ENCODE measurements around the gene OGG1. TPM values are rescaled to one million over a fixed set of nuclear protein-coding genes. Genes with fewer than 3 reads are reported as not detected.

The OGG1 gene
- 16.7 and 22.6 TPM in 2 replicates for total RNA-seq

DNA sequence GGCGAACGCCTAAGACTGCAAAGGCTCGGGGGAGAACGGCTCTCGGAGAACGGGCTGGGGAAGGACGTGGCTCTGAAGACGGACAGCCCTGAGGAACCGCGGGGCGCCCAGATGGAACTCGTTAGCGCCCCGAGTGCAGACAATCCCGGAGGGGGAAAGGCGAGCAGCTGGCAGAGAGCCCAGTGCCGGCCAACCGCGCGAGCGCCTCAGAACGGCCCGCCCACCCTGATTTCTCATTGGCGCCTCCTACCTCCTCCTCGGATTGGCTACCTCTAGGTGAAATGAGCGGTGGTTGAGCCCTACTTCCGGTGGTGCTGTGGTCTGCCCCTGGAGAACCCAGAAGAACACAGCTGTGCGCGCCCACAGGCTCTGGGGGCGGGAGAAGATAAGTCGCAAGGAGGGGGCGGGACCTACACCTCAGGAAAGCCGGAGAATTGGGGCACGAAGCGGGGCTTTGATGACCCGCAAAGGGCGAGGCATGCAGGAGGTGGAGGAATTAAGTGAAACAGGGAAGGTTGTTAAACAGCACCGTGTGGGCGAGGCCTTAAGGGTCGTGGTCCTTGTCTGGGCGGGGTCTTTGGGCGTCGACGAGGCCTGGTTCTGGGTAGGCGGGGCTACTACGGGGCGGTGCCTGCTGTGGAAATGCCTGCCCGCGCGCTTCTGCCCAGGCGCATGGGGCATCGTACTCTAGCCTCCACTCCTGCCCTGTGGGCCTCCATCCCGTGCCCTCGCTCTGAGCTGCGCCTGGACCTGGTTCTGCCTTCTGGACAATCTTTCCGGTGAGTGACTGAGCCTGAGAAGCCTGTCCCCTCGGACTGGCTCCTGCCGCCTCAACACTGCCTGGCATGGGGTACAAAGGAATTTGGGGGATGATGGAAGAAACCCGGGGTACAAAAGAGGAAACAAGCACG lies at the start of gene OGG1:
Gene OGG1 (plus strand): TSS at position 308 of the 911 bp plus-strand sequence. CDS start 335 bp downstream, at position 643.

DNA sequence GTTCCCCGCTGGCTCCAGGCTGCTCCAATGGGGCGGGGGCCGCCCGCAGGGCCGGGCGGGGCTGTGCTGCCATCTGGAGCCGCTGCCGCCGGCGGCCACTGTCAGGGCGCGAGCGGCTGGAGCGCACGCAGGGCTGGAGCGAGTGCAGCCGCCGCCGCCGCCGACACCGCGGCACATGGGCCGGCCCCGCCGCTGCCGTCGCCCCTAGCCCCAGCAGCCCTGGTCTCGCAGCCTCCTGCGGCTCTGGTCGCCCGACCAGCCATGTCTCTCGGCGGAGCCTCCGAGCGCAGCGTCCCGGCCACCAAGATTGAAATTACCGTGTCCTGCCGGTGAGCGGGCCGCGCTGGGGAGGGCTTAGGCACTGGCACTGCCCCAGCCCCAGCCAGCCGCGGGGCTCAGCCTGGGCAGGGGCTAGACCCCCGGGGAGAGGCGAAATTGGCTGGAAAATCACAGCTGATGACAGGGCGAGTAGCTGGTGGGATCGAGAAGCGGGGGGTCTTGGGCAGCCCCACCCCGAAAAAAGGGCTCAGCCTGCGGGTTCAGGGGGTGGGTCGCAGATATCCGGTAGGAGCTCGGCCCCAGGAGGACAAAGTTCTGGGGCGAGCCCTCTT lies 45.9 kb upstream of the OGG1 start, which contains the start of gene CPNE9:
Gene CPNE9 (plus strand): TSS at position 98 of the 611 bp plus-strand sequence. CDS start 164 bp downstream, at position 262.

DNA sequence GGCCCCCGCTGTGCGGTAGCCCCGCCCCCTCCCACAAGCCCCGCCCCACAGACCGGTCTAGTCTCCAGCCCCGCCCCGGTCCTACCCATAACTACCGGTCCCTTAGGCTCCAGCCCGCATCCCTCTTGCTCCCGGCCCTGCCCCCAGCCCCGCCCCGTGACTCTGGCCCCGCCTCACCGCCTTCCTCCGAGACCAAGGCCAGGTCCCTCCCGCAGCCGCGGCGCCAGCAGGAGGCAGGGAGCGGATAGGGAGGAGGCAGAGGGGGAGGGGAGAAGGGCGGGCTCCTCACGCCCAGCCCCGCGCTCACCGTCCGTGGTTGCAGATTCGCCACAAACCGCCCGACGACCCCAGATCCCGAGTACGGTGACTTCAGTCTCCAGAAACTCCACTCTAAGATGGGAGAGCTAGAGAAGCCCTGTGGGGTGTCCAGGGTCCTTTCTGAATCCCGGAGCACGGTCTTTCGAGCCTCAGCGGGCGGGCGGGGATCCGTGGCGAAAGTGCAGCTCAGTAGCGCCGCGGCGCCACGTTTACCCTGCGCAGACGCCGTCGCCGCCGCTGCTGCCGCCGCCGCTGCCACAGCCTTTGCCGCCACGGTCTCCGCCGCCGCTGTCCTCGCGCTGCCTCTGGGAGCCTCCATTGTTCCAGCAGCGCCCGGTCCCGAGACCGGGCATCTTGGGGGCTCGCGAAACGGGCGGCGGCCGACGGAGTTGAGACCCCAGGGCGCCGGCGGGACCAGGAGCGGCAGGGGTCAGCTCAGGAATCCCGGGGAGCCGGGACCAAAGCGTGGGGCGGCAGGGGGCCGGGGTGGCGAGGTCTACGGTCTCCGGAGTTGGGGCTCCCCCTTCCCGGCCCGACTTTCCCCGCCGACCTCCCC lies 18.3 kb upstream of the OGG1 start, which contains the start of gene BRPF1:
Gene BRPF1 (plus strand): TSS at position 530 of the 874 bp plus-strand sequence. CDS start 2,406 bp downstream, outside the sequence.

DNA sequence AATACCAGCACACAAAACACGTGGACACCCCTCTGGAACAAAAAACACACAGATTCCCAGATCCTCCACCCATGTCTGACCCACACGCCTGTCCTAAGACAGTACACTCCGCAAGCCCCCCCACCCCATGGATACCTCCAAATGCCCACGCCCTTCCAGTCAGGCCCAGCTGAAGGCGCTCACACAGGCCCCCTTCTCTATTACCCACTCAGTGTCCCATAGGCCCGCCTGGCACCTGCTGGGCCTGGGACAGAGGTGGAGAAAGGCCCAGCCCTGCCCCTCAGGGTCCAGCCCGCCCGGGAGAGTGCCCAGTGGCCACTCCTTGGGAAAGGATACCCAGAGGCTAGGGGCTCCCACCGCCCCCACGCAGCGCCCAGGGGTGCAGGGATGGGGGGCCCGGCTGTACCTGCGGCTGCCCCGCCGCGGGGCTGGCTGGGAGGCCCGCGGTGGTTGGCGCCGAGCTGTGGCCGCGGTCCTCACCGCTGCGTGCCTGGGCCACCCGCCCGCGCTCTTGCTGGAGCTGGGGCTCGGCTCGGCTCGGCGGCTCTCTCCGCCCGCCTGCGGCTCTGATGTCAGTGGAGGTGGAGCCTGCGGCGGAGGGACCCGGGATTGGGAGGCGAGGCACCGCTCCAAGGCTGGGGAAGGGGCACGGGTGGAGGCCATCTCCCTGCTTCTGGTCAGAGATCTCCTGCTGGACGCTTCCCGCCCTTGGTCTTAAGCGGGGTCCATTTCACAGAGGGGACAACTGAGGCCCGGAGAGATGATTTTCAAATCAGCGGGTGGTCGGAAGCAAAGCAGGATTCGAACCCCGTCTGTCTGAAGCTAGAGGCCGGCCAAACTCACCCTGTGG lies 19.9 kb downstream of the OGG1 start, which contains the start of gene CAMK1:
Gene CAMK1 (minus strand): TSS at position 522 of the 850 bp plus-strand sequence. CDS start 2,198 bp downstream, outside the sequence.

DNA sequence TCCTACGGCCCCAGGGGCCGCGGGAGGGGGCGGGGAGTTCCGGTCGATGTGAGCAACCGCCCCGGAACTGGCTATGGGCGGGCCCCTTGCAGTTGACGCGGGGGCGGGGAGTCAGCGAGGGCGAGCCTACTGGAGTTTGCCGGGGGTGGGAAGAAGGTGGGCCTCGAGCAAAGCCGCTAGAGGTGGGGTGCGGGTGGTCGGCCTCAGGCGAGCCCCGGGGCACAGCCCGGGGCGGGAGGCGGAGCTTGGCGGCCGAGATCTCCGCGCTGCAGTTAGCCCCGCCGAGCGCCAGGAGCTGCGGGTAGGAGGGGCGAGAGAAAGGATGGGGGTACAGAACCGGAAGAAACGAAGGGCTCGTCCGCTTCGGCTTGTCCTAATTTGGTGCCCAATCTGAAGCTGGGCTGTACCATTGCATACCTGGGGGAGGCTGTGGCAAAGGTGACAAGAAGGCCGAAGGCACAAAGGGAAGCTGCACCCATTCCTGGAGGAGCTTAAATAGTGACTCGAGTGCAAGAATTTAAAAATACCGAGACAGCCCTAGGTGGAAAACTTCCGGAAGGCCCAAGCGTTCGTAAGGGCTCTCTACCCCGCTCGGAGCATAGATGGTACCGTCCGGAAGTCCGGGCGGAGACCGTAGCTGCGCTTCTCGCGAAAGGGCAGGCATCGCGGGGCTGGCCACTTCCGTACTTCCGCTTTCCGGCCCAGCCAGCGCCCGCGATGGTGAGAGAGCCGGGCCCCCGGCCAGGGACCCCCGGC lies 42.8 kb downstream of the OGG1 start, which contains the start of the genes ARPC4 and TADA3:
Gene ARPC4 (plus strand): TSS at position 678 of the 756 bp plus-strand sequence. CDS start 40 bp downstream, at position 718.
Gene TADA3 (minus strand): TSS at position 69 of the 756 bp plus-strand sequence. CDS start 1,007 bp downstream, outside the sequence.

Other genes with a start within 250 kb of the OGG1 start
- gene LHFPL4, start 196.1 kb upstream of the OGG1 start, total RNA-seq = 0.06 TPM in 1 of 2 replicates, not detected in the other
- 45.7 and 66.6 TPM in 2 replicates for gene MTMR14, start 100.4 kb upstream of the OGG1 start, total RNA-seq
- gene CPNE9, start 46.1 kb upstream of the OGG1 start, total RNA-seq = not detected in 2 replicates
- gene BRPF1, start 18.2 kb upstream of the OGG1 start, total RNA-seq = 16.5 and 28.2 TPM in 2 replicates
- gene CAMK1, start 20.0 kb downstream of the OGG1 start, total RNA-seq = 32.8 and 33.2 TPM in 2 replicates
- 28.5 and 43.7 TPM in 2 replicates for gene TADA3, start 42.5 kb downstream of the OGG1 start, total RNA-seq
- gene ARPC4, start 43.1 kb downstream of the OGG1 start, total RNA-seq = 179 and 237 TPM in 2 replicates
- 7.1 and 19.3 TPM in 2 replicates for gene TTLL3, start 60.3 kb downstream of the OGG1 start, total RNA-seq
- gene RPUSD3, start 94.1 kb downstream of the OGG1 start, total RNA-seq = 16.7 and 20.1 TPM in 2 replicates
- gene CIDEC, start 130.3 kb downstream of the OGG1 start, total RNA-seq = not detected in 2 replicates
- 19.1 and 24.2 TPM in 2 replicates for gene JAGN1, start 140.7 kb downstream of the OGG1 start, total RNA-seq
- gene IL17RE, start 152.9 kb downstream of the OGG1 start, total RNA-seq = 0.19 and 0.49 TPM in 2 replicates
- gene IL17RC, start 167.1 kb downstream of the OGG1 start, total RNA-seq = 11.7 and 16.5 TPM in 2 replicates
- gene CRELD1, start 183.9 kb downstream of the OGG1 start, total RNA-seq = 18.6 and 72.6 TPM in 2 replicates
- 0.49 and 0.63 TPM in 2 replicates for gene PRRT3, start 202.5 kb downstream of the OGG1 start, total RNA-seq
- gene EMC3, start 236.9 kb downstream of the OGG1 start, total RNA-seq = 46.3 and 63.1 TPM in 2 replicates

All from bladder microvascular endothelial cell (primary cell).